GM23338 (cell line): ENCODE results near the gene PDE4D. TPM values are rescaled to one million over a fixed set of nuclear protein-coding genes. Genes with fewer than 3 reads are reported as not detected.

Source experiments
- CREB1 ChIP-seq: fragments of 250-450 bp; sonication (Bioruptor Pico); IDR thresholded peaks from 2 replicates; pipeline ENCODE4 v1.5.0; 2020; ENCODE audit warnings: low read depth, mild to moderate bottlenecking, moderate library complexity
- EZH2 ChIP-seq: fragments of 200-600 bp; sonication (generic); IDR thresholded peaks from one replicate; pipeline ENCODE4 v1.8.0; 2017; ENCODE audit warnings: antibody characterized with exemption, mild to moderate bottlenecking, low read depth; ENCODE audit not compliant: unreplicated experiment
- ZNF331 ChIP-seq: fragments of 250-450 bp; sonication (Bioruptor Pico); IDR thresholded peaks from 2 replicates; pipeline ENCODE4 v1.5.0; 2020; ENCODE audit warnings: low read depth, mild to moderate bottlenecking, moderate library complexity
- polyA plus RNA-seq: library from polyadenylated mRNA; unstranded; fragments of >200 nt; fragmentation: Nextera tagmentation; extraction: Ambion mirVana; gene quantifications from 2 replicates; pipeline ENCODE4 v1.2.1, GENCODE V29; 2016
- total RNA-seq: library from RNA; depleted of rRNA; stranded (reverse); fragments of >200 nt; shearing (Covaris generic); gene quantifications from 2 replicates; pipeline ENCODE4 v1.2.3, GENCODE V29; 2014
- TF ChIP-seq, protein P1 (sequence below): IDR thresholded peaks from one replicate; pipeline ENCODE4 v1.6.1; 2018; ENCODE audit warnings: antibody characterized with exemption; ENCODE audit not compliant: unreplicated experiment
- TF ChIP-seq, protein P2 (sequence below): fragments of 250-450 bp; sonication (Bioruptor Pico); IDR thresholded peaks from 2 replicates; pipeline ENCODE4 v1.5.0; 2020; ENCODE audit warnings: mild to moderate bottlenecking, moderate library complexity

The PDE4D gene
- total and polyA plus RNA-seq, 2 experiments from 2014 or later: 2.1 to 4.7 TPM

DNA sequence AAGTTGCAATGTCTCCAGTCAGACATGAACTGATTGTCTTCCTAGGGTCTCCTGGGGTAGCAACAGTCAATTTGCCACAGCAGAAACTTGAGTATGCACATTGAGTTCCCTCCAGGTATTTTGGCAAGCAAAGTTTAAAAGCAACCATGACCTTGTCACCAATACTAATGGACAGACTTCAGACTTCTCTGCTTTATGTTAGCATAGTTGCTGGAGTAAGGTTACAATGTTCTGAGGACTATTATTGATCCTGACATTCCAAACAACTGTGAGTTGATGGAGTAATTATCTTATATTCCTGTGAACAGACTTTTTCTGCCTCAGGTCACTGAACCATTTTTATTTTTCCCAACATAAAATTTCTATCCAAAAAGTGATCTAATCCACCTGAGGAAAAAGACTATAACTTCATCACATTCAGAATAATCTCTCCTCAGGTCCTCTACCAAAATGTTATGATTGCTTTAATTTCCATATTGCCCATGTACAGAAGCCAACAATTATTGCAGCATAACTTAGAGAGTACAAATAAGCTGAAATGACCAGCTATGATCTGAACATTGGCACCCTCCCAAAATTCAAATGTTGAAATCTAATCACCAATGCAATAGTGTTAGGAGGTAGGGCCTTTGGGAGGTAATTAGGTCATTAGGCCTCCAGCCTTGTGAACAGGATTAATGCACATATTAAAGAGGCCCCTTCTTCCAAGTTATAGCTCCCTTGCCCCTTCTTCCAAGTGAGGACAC is 228.3 kb downstream of the PDE4D start (continued):
- TF ChIP-seq, protein P1, sequence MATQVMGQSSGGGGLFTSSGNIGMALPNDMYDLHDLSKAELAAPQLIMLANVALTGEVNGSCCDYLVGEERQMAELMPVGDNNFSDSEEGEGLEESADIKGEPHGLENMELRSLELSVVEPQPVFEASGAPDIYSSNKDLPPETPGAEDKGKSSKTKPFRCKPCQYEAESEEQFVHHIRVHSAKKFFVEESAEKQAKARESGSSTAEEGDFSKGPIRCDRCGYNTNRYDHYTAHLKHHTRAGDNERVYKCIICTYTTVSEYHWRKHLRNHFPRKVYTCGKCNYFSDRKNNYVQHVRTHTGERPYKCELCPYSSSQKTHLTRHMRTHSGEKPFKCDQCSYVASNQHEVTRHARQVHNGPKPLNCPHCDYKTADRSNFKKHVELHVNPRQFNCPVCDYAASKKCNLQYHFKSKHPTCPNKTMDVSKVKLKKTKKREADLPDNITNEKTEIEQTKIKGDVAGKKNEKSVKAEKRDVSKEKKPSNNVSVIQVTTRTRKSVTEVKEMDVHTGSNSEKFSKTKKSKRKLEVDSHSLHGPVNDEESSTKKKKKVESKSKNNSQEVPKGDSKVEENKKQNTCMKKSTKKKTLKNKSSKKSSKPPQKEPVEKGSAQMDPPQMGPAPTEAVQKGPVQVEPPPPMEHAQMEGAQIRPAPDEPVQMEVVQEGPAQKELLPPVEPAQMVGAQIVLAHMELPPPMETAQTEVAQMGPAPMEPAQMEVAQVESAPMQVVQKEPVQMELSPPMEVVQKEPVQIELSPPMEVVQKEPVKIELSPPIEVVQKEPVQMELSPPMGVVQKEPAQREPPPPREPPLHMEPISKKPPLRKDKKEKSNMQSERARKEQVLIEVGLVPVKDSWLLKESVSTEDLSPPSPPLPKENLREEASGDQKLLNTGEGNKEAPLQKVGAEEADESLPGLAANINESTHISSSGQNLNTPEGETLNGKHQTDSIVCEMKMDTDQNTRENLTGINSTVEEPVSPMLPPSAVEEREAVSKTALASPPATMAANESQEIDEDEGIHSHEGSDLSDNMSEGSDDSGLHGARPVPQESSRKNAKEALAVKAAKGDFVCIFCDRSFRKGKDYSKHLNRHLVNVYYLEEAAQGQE: no peak
- no peak for TF ChIP-seq EZH2
- TF ChIP-seq, protein P2, sequence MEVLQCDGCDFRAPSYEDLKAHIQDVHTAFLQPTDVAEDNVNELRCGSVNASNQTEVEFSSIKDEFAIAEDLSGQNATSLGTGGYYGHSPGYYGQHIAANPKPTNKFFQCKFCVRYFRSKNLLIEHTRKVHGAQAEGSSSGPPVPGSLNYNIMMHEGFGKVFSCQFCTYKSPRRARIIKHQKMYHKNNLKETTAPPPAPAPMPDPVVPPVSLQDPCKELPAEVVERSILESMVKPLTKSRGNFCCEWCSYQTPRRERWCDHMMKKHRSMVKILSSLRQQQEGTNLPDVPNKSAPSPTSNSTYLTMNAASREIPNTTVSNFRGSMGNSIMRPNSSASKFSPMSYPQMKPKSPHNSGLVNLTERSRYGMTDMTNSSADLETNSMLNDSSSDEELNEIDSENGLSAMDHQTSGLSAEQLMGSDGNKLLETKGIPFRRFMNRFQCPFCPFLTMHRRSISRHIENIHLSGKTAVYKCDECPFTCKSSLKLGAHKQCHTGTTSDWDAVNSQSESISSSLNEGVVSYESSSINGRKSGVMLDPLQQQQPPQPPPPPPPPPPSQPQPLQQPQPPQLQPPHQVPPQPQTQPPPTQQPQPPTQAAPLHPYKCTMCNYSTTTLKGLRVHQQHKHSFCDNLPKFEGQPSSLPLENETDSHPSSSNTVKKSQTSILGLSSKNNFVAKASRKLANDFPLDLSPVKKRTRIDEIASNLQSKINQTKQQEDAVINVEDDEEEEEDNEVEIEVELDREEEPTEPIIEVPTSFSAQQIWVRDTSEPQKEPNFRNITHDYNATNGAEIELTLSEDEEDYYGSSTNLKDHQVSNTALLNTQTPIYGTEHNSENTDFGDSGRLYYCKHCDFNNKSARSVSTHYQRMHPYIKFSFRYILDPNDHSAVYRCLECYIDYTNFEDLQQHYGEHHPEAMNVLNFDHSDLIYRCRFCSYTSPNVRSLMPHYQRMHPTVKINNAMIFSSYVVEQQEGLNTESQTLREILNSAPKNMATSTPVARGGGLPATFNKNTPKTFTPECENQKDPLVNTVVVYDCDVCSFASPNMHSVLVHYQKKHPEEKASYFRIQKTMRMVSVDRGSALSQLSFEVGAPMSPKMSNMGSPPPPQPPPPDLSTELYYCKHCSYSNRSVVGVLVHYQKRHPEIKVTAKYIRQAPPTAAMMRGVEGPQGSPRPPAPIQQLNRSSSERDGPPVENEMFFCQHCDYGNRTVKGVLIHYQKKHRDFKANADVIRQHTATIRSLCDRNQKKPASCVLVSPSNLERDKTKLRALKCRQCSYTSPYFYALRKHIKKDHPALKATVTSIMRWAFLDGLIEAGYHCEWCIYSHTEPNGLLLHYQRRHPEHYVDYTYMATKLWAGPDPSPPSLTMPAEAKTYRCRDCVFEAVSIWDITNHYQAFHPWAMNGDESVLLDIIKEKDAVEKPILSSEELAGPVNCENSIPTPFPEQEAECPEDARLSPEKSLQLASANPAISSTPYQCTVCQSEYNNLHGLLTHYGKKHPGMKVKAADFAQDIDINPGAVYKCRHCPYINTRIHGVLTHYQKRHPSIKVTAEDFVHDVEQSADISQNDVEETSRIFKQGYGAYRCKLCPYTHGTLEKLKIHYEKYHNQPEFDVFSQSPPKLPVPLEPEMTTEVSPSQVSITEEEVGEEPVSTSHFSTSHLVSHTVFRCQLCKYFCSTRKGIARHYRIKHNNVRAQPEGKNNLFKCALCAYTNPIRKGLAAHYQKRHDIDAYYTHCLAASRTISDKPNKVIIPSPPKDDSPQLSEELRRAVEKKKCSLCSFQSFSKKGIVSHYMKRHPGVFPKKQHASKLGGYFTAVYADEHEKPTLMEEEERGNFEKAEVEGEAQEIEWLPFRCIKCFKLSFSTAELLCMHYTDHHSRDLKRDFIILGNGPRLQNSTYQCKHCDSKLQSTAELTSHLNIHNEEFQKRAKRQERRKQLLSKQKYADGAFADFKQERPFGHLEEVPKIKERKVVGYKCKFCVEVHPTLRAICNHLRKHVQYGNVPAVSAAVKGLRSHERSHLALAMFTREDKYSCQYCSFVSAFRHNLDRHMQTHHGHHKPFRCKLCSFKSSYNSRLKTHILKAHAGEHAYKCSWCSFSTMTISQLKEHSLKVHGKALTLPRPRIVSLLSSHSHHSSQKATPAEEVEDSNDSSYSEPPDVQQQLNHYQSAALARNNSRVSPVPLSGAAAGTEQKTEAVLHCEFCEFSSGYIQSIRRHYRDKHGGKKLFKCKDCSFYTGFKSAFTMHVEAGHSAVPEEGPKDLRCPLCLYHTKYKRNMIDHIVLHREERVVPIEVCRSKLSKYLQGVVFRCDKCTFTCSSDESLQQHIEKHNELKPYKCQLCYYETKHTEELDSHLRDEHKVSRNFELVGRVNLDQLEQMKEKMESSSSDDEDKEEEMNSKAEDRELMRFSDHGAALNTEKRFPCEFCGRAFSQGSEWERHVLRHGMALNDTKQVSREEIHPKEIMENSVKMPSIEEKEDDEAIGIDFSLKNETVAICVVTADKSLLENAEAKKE (CRISPR knock-in tag): no peak
- no peak for TF ChIP-seq ZNF331
- TF ChIP-seq CREB1 (CRISPR knock-in tag): no peak
